Psoas muscle (tissue), 8 donors: ENCODE measurements around the gene SOCS3. TPM values are rescaled to one million over a fixed set of nuclear protein-coding genes. Genes with fewer than 3 reads are reported as not detected.

ENCODE experiments used
- ATAC-seq, 4 donors: fragments of 200-7000 bp; cut with Tn5 transposase; one replicate each; pipeline ENCODE4 v1.9.1; 2020; ENCODE audit warnings: moderate library complexity in 3 of 4, mild to moderate bottlenecking in 2 of 4
- DNase-seq, 2 donors: peaks; one replicate each; pipeline ENCODE4 v3.0.0-alpha.2; 2020
- H3K27ac ChIP-seq: fragments of 200-600 bp; one replicate; pipeline ENCODE4 v1.8.0; 2022
- H3K27me3 ChIP-seq, 3 donors: fragments of 200-600 bp in 1 of 3; one replicate each; pipeline versions ENCODE4 v1.6.1 to v1.8.0; 2013 to 2022; ENCODE audit warnings: low read length in 2 of 3, mild to moderate bottlenecking in 2 of 3, moderate library complexity in 1 of 3; ENCODE audit not compliant: insufficient read depth in 3 of 3
- H3K36me3 ChIP-seq, 2 donors: fragments of 200-600 bp in 1 of 2; one replicate each; pipeline versions ENCODE4 v1.6.1 to v1.8.0; 2013 to 2022; ENCODE audit warnings: low read depth in 1 of 2, mild to moderate bottlenecking in 1 of 2, moderate library complexity in 1 of 2; ENCODE audit not compliant: insufficient read depth in 1 of 2
- H3K4me1 ChIP-seq: fragments of 200-600 bp; one replicate; pipeline ENCODE4 v1.8.0; 2022
- H3K4me3 ChIP-seq: fragments of 200-600 bp; one replicate; pipeline ENCODE4 v1.8.0; 2022; ENCODE audit warnings: mild to moderate bottlenecking
- H3K9me3 ChIP-seq: fragments of 200-600 bp; one replicate; pipeline ENCODE4 v1.8.0; 2022
- WGBS, 3 donors: extraction: QIAGEN DNeasy Blood & Tissue Kit; methylation state at CpG; one replicate each; pipeline versions ENCODE4 v1.1.6 to v1.1.7; 2013; 5-methylcytosine and 5-hydroxymethylcytosine counted together
- intact Hi-C, 2 donors: fragments of 100-400 bp; cut with DNase I; formaldehyde crosslinking; loops; one replicate each; pipeline versions ENCODE4 v1.11.0 to v1.14.2; 2022
- polyA plus RNA-seq, 3 donors: library from polyadenylated mRNA; stranded (reverse); fragments of 200-250 nt; gene quantifications; one replicate each; pipeline ENCODE4 v1.2.3, GENCODE V29; 2013
- total RNA-seq, 4 donors: library from RNA; stranded (reverse); fragmentation: NEBNext Ultra II Directional in 2 of 4; extraction: Animal tissue kit (Norgen Biotek cat#: 25700) in 2 of 4; gene quantifications; one replicate each; pipeline versions ENCODE4 v1.2.1 to v1.2.4, GENCODE V29; 2021 to 2023
- TF ChIP-seq, protein P1 (sequence below): fragments of 200-600 bp; IDR thresholded peaks from one replicate; pipeline ENCODE4 v1.8.0; 2022; ENCODE audit warnings: antibody characterized with exemption
- donor health status: healthy with polysubstance abuse.
- donor health status: DM: no; HTN: no; CAD: no; lungs with moderate emphysema.
- donor health status: Bipolar disorder and iron deficiency.
- donor health status: healthy.
- donor health status: DM: yes; HTN: yes; CAD: no.
- donor health status: DM: no; HTN: no; CAD: no.
- donor health status: DM: no; HTN: no; CAD: no.
- donor health status: DM: yes; HTN: yes; CAD: no.

The SOCS3 gene
- total and polyA plus RNA-seq, 7 donors: 5.3 to 43.5 (median 17.4) TPM

DNA sequence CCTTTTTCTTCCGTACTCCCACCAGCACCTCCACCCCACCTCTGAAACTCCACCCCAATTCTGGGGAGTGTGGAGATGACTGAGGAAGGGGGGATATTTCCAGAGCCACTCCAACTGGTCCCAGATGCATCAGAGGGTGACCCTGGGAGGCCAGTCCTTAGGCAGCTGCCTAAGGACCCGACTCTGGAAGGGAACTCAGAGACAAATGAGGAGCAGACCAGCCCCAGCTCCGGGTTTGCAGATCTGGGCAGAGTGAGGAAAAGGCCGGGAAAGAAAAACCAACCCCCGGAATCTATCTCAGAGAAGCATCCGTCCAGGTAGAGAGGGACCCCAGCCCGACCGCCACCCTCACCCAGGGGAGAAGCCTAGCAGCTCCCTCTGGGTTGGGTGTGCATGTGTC lies 41.5 kb downstream of the SOCS3 start:
- Histone ChIP-seq H3K4me1 (peaks cover 10% of the 10 kb centered on the region), H3K27ac (no peak overlapping the region), H3K27me3 (no peaks in the 10 kb centered on the region), H3K4me3 (no peak overlapping the region), H3K9me3 (no peaks in the 10 kb centered on the region), H3K36me3 (no peaks in the 10 kb centered on the region)
- TF ChIP-seq, protein P1, sequence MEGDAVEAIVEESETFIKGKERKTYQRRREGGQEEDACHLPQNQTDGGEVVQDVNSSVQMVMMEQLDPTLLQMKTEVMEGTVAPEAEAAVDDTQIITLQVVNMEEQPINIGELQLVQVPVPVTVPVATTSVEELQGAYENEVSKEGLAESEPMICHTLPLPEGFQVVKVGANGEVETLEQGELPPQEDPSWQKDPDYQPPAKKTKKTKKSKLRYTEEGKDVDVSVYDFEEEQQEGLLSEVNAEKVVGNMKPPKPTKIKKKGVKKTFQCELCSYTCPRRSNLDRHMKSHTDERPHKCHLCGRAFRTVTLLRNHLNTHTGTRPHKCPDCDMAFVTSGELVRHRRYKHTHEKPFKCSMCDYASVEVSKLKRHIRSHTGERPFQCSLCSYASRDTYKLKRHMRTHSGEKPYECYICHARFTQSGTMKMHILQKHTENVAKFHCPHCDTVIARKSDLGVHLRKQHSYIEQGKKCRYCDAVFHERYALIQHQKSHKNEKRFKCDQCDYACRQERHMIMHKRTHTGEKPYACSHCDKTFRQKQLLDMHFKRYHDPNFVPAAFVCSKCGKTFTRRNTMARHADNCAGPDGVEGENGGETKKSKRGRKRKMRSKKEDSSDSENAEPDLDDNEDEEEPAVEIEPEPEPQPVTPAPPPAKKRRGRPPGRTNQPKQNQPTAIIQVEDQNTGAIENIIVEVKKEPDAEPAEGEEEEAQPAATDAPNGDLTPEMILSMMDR: no peak
- intact Hi-C loops: no loop called here
- DNase-seq: no peak
- 84 to 87% (median 87%) methylated on average over 7 to 8 of the region's 8 CpGs for WGBS, 3 donors
- no peak for ATAC-seq

DNA sequence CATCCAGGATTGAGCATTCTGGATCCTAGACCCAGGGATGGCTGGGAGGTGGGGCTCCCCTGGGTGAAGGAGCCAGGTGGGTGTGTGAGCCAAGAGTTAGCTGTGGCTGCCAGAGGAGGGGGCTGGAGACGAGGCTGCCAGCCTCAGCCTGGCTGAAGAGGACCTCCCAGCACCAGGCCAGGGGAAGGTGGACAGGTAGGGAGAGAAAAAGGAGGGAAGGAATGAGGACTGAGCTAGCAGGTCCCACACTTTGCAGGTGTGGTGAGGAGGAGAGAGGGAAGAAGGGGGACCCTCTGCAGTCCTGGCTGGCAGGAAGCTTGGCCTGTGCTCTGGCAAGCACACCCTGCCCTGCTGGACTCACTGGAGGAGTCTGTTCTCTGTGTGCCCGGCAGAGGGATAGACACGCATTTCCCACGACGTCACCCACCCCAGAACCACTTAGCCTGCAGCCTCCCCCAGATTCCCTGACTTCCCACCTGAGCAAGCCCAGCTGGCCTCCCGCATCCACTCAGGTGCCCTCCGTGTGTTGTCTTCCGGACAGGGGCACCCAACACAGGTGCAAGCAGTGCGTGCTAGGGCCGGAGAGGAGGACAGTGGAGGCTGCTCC lies 42.0 kb downstream of the SOCS3 start:
- TF ChIP-seq, protein P1: no peak
- WGBS, 3 donors: 78 to 91% (median 83%) methylated on average over 9 to 10 of the region's 10 CpGs
- no peaks in the 10 kb centered on the region for H3K27me3 ChIP-seq
- peaks cover 11% of the 10 kb centered on the region for H3K4me1 ChIP-seq
- H3K27ac ChIP-seq: no peak overlapping the region
- DNase-seq: no peak
- H3K36me3 ChIP-seq: no peaks in the 10 kb centered on the region
- intact Hi-C loops: no loop called here
- H3K4me3 ChIP-seq: no peak overlapping the region
- ATAC-seq: no peak
- H3K9me3 ChIP-seq: no peaks in the 10 kb centered on the region

DNA sequence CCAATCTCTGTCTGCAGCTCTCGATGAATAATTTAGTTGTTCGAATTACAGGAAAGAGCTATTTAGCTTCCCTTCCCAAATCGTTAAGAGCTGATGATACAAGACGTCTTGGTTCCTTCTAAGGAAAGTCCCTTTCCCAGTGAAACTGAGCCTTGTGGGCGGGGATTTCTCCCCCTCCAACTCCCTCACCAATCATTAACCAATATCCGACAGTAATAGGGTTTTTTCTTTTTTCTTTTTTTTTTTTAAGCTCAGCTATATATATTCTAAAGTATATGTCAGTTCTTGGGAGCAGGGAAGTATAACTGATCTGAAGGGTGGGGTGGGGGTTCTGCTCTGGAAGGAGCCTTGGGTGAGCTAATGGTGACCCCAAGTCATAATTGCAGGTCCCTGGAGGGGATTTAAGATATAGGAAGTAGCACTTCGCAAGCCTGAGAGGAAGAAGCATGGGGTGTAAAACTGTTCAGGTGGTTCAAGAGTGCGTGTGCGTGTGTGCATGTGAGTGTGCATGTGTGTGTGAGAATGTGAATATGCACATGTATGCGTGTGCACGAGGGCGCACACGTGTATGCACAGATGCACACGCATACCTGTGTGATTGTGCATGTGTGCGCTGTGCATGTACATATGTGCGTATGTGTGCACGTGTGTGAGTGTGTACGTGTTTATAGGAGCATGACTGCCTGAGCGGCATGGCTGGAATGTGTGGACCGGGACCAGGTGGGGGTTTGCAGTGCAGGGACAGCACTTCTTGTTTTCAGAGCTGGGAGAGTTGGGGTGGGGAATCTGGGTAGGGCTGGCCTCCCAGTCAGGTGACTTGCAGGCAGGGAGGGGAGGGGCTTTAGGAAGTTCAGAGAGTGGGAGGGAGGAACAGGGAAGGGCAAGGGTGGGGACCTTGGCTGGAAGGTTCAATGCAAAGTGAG lies 42.7 kb downstream of the SOCS3 start:
- H3K27me3 ChIP-seq: no peaks in the 10 kb centered on the region
- TF ChIP-seq, protein P1: no peak
- H3K4me1 ChIP-seq: peaks cover 11% of the 10 kb centered on the region
- peak overlapping the region; percentile 86 for H3K27ac ChIP-seq
- WGBS, 3 donors: 73 to 77% (median 75%) methylated on average over 20 of the region's 20 CpGs
- H3K36me3 ChIP-seq: no peaks in the 10 kb centered on the region
- ATAC-seq (no peak), DNase-seq (no peak)
- no peak overlapping the region for H3K4me3 ChIP-seq
- intact Hi-C loops: no loop called here
- no peaks in the 10 kb centered on the region for H3K9me3 ChIP-seq

DNA sequence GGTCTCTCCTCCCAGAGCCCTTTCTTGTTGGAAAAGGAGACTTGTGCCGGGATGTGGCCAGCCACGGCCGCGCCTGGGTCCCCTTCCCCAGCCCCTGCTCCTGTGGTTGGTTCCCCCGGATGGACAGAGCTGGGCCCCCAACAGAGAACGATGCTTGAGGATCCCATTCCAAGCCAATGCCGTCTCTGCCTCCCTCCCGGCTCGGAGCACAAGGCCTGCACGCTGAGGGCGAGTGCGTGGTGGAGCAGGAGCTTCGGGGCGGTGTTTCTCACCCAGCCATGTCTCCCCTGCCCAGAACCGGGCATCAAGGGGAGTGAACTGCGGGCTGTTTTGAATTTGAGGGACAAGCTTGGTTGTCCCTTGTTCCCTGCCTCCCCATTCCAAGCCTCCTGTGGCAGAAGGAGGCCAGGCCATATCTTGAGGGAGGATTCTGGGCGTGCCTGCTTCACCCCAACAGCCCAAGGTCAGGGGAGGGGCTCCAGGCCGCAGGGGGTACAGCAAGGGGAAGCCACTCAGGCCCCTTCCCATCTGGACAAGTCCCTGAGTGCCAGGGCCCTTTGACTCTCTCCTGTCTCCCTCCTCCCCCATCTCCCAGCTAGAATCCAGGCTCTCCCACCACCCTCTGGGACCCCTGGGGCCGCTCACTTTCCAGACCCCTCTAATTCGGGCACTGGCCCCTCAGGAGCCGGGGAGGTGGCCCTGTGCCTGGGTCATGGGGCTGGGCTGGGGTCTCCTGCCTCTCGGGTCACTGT lies 43.6 kb downstream of the SOCS3 start:
- WGBS, 3 donors: 84 to 88% (median 87%) methylated on average over 21 to 22 of the region's 22 CpGs
- ATAC-seq: no peak
- H3K4me1 ChIP-seq: peaks cover 11% of the 10 kb centered on the region

More for the DNA sequence above, 43.6 kb downstream of the SOCS3 start:
- Histone ChIP-seq H3K9me3 (no peaks in the 10 kb centered on the region), H3K27me3 (no peaks in the 10 kb centered on the region), H3K4me3 (no peak overlapping the region), H3K27ac (peak overlapping the region; percentile 86), H3K36me3 (no peaks in the 10 kb centered on the region)
- DNase-seq: no peak
- intact Hi-C loops: no loop called here
- TF ChIP-seq, protein P1: no peak
